A673 (cell line): ENCODE measurements around the gene OPRL1.

Source experiments
- CTCF ChIP-seq: fragments of 300-800, 200-600 bp; sonication (generic); conservative IDR thresholded peaks from 2 replicates; pipeline ENCODE4 v1.5.1; 2017; ENCODE audit warnings: low read depth, mild to moderate bottlenecking, antibody characterized with exemption, low read length, moderate library complexity, mixed read lengths
- EZH2 ChIP-seq: fragments of 200-600 bp; sonication (generic); IDR thresholded peaks from 2 replicates; pipeline ENCODE4 v1.6.1; 2017; ENCODE audit warnings: borderline replicate concordance, low read depth, mild to moderate bottlenecking, mixed read lengths, antibody characterized with exemption, low read length; ENCODE audit not compliant: poor library complexity, severe bottlenecking

GRCh38 chr20:64110411-64111068 is 30.7 kb downstream of the OPRL1 start:
- no peak for TF ChIP-seq EZH2
- TF ChIP-seq CTCF, result no peak
